Measurements from ENCODE around the gene KRT16. TPM values are rescaled to one million over a fixed set of nuclear protein-coding genes. Genes with fewer than 3 reads are reported as not detected.
"Not testable (repeated sequence)": the region's sequence is repeated elsewhere in the genome, so short reads cannot be mapped to it uniquely, and the experiment has no call there.

KRT16 gene
- total RNA-seq, 4 donors from 2014 or later: 1.3 to 2.0 TPM; not detected in 2

GRCh38 chr17:41589301-41589700 lies 23.3 kb downstream of the KRT16 start:
- Histone ChIP-seq H3K9me3 (no peaks in the 10 kb centered on the region), H3K36me3 (no peaks in the 10 kb centered on the region), H3K4me1 (no peaks in the 10 kb centered on the region), H3K27me3 (no peaks in the 10 kb centered on the region), H3K27ac (no peak overlapping the region), H3K4me3 (replicated peaks in 1 of 3) (no peak overlapping the region)
- TF ChIP-seq CTCF (IDR thresholded peaks at IDR 0.05): no peak
- no peak for TF ChIP-seq POLR2A (IDR thresholded peaks at IDR 0.05)
- WGBS, 2 donors: 65 to 85% methylated on average over 2 to 3 of the region's 3 CpGs
- DNase-seq: no peak
- intact Hi-C loops (cut with DNase I): no loop called here

GRCh38 chr17:41588126-41588810 lies 24.3 kb downstream of the KRT16 start:
- DNase-seq: no peak
- Histone ChIP-seq H3K9me3 (no peaks in the 10 kb centered on the region), H3K27me3 (no peaks in the 10 kb centered on the region), H3K4me3 (replicated peaks in 1 of 3) (no peak overlapping the region), H3K4me1 (no peaks in the 10 kb centered on the region), H3K27ac (no peak overlapping the region), H3K36me3 (no peaks in the 10 kb centered on the region)
- intact Hi-C loops (cut with DNase I): no loop called here
- TF ChIP-seq POLR2A (IDR thresholded peaks at IDR 0.05) (no peak), CTCF (IDR thresholded peaks at IDR 0.05) (no peak)
- WGBS, 2 donors: 85% methylated on average over 2 to 6 of the region's 8 CpGs

- Histone ChIP-seq H3K27me3 (no peaks in the 10 kb centered on the region), H3K27ac (no peak within 1 kb of the TSS), H3K4me1 (no peaks in the 10 kb centered on the region), H3K9me3 (no peaks in the 10 kb centered on the region), H3K36me3 (no peaks in the 10 kb centered on the region), H3K4me3 (replicated peaks in 1 of 3) (no peak within 1 kb of the TSS)
- 79 to 81% methylated on average over 12 to 13 of the region's 15 CpGs for WGBS, 2 donors
- no peak for DNase-seq
- no peak for TF ChIP-seq CTCF (IDR thresholded peaks at IDR 0.05)
- no peak for TF ChIP-seq POLR2A (IDR thresholded peaks at IDR 0.05)
- intact Hi-C loops (cut with DNase I): no loop called here
Observed at GRCh38 chr17:41586863-41587495, 25.6 kb downstream of the KRT16 start, which contains the start of gene KRT14. TSS of gene KRT14 (minus strand) at chr17:41586895. CDS start at chr17:41586834, 61 bp downstream.

GRCh38 chr17:41585301-41586056 lies 27.1 kb downstream of the KRT16 start:
- no peak overlapping the region for H3K27ac ChIP-seq
- H3K27me3 ChIP-seq: no peaks in the 10 kb centered on the region
- intact Hi-C loops (cut with DNase I): no loop called here
- no peak for TF ChIP-seq POLR2A (IDR thresholded peaks at IDR 0.05)
- no peak for TF ChIP-seq CTCF (IDR thresholded peaks at IDR 0.05)
- DNase-seq: no peak
- no peaks in the 10 kb centered on the region for H3K9me3 ChIP-seq
- no peak overlapping the region for H3K4me3 ChIP-seq (replicated peaks in 1 of 3)
- H3K36me3 ChIP-seq: no peaks in the 10 kb centered on the region
- 74 to 93% methylated on average over 4 to 5 of the region's 5 CpGs for WGBS, 2 donors
- H3K4me1 ChIP-seq: no peaks in the 10 kb centered on the region

GRCh38 chr17:41584331-41584927 lies 28.1 kb downstream of the KRT16 start:
- DNase-seq; H3K36me3 ChIP-seq; intact Hi-C loops (cut with DNase I); H3K4me3 ChIP-seq (replicated peaks in 1 of 3); H3K4me1 ChIP-seq; H3K27ac ChIP-seq; H3K9me3 ChIP-seq; H3K27me3 ChIP-seq: not testable (repeated sequence)
- WGBS, 2 donors: 84 to 86% methylated on average over 7 to 8 of the region's 8 CpGs
